ENCODE results near the gene MEN1. TPM values are rescaled to one million over a fixed set of nuclear protein-coding genes. Genes with fewer than 3 reads are reported as not detected.

Gene MEN1
- total RNA-seq, 2 donors from 2014 or later = 7.2 to 9.8 TPM

- Histone ChIP-seq H3K4me1 (no peaks in the 10 kb centered on the region), H3K27me3 (no peaks in the 10 kb centered on the region), H3K36me3 (peaks cover 35% of the 10 kb centered on the region), H3K27ac (no peak overlapping the region), H3K4me3 (no peak overlapping the region), H3K9me3 (no peaks in the 10 kb centered on the region)
- no peak for TF ChIP-seq CTCF (IDR thresholded peaks at IDR 0.05)
- DNase-seq (ENCODE audit: low spot score) = no peak
Measured at GRCh38 chr11:64791781-64792291, 18.5 kb downstream of the MEN1 start.

- Histone ChIP-seq H3K4me3 (no peak overlapping the region), H3K27ac (no peak overlapping the region), H3K27me3 (no peaks in the 10 kb centered on the region), H3K4me1 (no peaks in the 10 kb centered on the region), H3K36me3 (peaks cover 28% of the 10 kb centered on the region), H3K9me3 (no peaks in the 10 kb centered on the region)
- DNase-seq (ENCODE audit: low spot score) = no peak
- no peak for TF ChIP-seq CTCF (IDR thresholded peaks at IDR 0.05)
Measured at GRCh38 chr11:64790205-64791095, 19.9 kb downstream of the MEN1 start.

- H3K4me3 ChIP-seq = no peak overlapping the region
- no peaks in the 10 kb centered on the region for H3K4me1 ChIP-seq
- H3K27me3 ChIP-seq = no peaks in the 10 kb centered on the region
- no peaks in the 10 kb centered on the region for H3K9me3 ChIP-seq
- H3K27ac ChIP-seq = no peak overlapping the region
- peaks cover 28% of the 10 kb centered on the region for H3K36me3 ChIP-seq
- TF ChIP-seq CTCF (IDR thresholded peaks at IDR 0.05) = no peak
- DNase-seq (ENCODE audit: low spot score) = no peak
Measured at GRCh38 chr11:64789331-64790204, 20.8 kb downstream of the MEN1 start.

- Histone ChIP-seq H3K4me3 (no peak overlapping the region), H3K9me3 (no peaks in the 10 kb centered on the region), H3K4me1 (no peaks in the 10 kb centered on the region), H3K27ac (no peak overlapping the region), H3K36me3 (peaks cover 28% of the 10 kb centered on the region), H3K27me3 (no peaks in the 10 kb centered on the region)
- TF ChIP-seq CTCF (IDR thresholded peaks at IDR 0.05) = no peak
- DNase-seq (ENCODE audit: low spot score) = no peak
Measured at GRCh38 chr11:64788321-64789215, 21.8 kb downstream of the MEN1 start.
